NCI-H446 treated with DMSO at 0.1 percent for 48 hours (cell line): ENCODE measurements around the gene ERCC1.

ENCODE experiments used
- DNase-seq: peaks from one replicate; lab custom pipeline; 2025; lab: John Stamatoyannopoulos, UW

Gene ERCC1

DNA sequence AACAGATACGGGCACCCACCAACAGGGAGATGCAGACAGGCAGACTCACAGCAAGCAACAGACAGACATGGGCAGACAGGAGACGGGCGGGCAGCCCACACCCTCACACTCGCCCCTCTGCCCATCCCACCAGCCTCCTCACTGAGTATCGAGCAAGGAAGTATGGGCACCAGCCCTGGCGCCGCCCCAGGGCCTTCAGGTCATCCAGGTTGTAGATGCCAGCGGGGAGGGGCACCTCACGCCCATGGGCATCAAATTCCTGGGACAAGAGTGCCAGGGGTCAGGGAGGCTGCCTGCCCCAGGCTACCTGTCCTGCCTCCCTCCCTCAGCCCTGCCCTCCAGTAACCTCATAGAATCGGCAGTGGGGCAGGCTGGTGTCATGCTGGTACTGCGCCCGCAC, 59.0 kb downstream of the ERCC1 start:
- DNase-seq = no peak

DNA sequence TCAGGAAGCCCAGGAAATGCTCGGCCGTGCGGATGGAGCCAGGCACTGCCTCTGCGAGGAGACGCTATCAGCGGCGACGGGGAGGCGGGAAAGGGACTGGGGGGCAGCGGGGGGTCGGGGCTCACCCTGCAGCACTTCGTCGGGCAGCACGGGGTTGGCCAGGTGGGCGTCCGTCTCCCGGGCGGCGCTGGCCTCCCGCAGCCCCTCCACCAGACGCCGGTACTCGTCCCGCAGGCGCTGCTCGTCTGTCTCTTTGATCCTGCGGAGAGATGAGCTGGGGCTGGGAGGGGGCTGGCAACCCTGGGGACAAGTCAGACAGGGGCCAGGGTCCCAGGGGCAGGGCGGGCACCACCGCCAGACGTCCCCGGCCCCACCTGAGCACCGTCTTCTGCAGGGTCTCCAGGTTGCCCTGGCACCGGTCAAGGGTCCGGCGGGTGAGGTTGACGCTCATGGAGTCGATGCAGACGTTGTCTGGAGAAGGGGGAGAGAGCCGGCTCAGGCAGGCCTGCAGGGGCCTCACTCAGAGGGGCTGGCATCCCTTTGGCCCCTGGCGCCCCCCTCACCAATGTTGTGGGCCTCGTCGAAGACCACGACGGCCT, 59.8 kb downstream of the ERCC1 start:
- no peak for DNase-seq

DNA sequence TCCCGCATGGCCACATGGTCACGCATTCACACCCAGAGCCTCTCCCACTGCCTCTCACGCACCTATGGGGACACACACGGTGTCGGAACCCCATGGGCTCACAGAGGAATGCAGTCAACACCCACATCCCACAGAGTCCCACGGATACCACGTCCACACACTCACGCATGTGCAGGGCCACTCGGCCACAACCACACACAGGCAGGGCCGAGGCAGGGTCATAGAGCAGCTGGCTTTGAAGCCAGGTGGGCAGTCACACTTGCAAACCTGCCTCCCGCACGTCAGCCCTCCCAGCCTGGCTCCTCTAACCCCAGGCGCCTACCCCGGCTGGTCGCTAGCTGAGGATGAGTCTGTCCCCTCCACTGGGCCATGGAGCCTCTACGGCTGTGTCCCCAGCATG, 61.4 kb downstream of the ERCC1 start:
- DNase-seq = no peak

DNA sequence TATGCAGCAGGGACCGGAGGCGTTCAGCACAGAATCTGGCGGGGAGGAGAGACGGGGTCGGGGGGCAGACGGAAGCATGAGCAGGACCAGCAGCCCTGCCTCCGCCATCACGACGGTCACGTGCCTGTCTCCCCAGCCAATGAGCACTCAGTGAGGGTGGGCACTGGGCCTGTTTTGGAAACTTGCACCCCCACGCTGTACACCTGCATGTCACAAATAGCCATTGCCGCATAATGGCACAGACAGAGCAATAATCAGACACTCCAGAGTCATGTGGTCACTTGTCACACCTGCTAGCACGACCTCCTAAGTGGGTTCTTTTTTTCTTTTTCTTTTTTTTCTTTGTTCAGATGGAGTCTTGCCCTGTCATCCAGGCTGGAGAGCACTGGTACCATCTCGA, 62.1 kb downstream of the ERCC1 start:
- DNase-seq = no peak

DNA sequence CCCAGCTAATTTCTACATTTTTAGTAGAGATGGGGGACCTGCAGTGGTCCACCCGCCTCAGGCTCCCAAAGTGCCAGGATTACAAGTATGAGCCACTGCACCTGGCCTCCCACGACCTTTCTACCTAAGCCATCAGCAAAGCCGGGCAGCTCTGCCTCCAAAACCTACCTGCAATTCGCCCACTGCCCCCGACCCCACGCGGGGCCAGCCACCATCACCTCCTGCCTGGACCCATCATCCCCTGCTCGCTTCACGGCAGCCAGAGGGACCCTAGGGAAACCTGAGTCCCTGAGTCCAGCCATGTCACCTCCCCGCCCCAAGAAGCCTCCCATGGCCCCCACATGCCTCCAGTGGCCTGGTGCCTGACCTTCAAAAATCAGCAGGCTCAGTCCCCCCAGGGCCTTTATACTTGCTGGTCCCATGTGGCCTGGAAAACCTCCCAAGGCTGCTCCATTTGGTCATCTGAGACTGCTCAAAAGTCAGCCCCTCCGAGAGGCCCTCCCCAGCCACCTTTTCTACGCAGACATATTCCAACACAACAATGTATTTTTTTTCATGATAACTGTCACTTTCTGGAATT, 65.4 kb downstream of the ERCC1 start:
- DNase-seq = no peak

DNA sequence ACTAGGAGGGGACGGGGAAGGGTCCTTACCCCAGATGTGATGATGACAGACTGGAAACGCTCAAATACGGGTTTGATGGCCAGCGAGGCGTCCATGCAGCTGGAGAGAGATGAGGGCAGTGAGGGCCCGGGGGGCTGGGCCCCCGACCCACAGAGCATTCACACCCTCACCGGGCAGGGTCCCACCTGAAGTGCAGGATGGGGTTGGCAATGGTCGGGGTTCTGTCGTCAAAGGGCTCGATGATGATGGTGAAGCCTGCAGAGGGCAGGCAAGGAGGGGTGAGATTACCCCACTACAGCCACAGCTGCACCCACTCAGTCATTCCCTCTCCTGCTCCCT, 66.3 kb downstream of the ERCC1 start:
- DNase-seq = no peak
